Measurements from ENCODE around the gene TM9SF1. TPM values are rescaled to one million over a fixed set of nuclear protein-coding genes. Genes with fewer than 3 reads are reported as not detected.

TM9SF1 gene
- total and polyA plus RNA-seq, 2 of the 13 experiments (the other 11 are each of a cell fraction or from before 2014, with no cell fraction given) = 83.2 to 110 TPM

DNA sequence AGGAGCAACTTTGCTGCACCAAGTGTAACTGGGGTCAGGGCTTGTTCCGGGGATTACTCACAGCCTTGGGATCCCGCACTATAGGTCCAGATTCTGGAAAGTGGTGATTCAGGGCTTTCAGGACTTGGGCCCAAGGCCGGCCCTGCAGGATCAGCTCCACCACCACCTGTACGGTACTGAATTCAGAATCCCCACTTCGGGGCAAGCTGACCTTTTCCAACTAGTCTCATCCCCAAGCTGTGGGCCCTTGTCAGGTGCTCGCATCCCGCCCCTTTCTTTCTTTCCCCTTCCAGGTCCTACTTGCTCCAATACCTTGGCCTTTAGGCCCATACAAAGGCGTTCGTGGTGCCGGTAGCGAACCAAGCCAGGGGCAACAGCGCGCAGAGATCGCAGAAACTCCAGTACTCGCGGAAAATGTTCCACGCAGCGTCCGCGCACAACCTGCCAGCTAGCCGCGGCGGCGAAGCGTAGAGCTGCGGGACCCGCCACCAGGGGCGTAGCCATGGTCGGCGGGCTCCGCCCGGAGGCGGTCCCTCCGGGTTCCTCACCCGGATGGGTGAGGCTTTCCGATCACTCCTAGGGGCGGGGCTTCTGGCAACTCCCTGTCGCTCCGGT is 46.7 kb upstream of the TM9SF1 start (continued):
- TF ChIP-seq, protein P1, sequence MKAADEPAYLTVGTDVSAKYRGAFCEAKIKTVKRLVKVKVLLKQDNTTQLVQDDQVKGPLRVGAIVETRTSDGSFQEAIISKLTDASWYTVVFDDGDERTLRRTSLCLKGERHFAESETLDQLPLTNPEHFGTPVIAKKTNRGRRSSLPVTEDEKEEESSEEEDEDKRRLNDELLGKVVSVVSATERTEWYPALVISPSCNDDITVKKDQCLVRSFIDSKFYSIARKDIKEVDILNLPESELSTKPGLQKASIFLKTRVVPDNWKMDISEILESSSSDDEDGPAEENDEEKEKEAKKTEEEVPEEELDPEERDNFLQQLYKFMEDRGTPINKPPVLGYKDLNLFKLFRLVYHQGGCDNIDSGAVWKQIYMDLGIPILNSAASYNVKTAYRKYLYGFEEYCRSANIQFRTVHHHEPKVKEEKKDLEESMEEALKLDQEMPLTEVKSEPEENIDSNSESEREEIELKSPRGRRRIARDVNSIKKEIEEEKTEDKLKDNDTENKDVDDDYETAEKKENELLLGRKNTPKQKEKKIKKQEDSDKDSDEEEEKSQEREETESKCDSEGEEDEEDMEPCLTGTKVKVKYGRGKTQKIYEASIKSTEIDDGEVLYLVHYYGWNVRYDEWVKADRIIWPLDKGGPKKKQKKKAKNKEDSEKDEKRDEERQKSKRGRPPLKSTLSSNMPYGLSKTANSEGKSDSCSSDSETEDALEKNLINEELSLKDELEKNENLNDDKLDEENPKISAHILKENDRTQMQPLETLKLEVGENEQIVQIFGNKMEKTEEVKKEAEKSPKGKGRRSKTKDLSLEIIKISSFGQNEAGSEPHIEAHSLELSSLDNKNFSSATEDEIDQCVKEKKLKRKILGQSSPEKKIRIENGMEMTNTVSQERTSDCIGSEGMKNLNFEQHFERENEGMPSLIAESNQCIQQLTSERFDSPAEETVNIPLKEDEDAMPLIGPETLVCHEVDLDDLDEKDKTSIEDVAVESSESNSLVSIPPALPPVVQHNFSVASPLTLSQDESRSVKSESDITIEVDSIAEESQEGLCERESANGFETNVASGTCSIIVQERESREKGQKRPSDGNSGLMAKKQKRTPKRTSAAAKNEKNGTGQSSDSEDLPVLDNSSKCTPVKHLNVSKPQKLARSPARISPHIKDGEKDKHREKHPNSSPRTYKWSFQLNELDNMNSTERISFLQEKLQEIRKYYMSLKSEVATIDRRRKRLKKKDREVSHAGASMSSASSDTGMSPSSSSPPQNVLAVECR (CRISPR knock-in tag; IDR thresholded peaks at IDR 0.05; ENCODE audit: borderline replicate concordance) = no peak; the same call in 1 of the 2 replicates
- no peak; the same call in 1 of the 2 replicates for TF ChIP-seq ZNF20 (CRISPR knock-in tag; IDR thresholded peaks at IDR 0.05)
- no peak for TF ChIP-seq ZNF850 (CRISPR knock-in tag; conservative IDR thresholded peaks at IDR 0.05)
- TF ChIP-seq KLF13 (CRISPR knock-in tag; IDR thresholded peaks at IDR 0.05) = peak; percentile 80; the same call in 1 of the 2 replicates
- TF ChIP-seq IKZF1 (IDR thresholded peaks at IDR 0.05) = no peak
- TF ChIP-seq, protein P2, sequence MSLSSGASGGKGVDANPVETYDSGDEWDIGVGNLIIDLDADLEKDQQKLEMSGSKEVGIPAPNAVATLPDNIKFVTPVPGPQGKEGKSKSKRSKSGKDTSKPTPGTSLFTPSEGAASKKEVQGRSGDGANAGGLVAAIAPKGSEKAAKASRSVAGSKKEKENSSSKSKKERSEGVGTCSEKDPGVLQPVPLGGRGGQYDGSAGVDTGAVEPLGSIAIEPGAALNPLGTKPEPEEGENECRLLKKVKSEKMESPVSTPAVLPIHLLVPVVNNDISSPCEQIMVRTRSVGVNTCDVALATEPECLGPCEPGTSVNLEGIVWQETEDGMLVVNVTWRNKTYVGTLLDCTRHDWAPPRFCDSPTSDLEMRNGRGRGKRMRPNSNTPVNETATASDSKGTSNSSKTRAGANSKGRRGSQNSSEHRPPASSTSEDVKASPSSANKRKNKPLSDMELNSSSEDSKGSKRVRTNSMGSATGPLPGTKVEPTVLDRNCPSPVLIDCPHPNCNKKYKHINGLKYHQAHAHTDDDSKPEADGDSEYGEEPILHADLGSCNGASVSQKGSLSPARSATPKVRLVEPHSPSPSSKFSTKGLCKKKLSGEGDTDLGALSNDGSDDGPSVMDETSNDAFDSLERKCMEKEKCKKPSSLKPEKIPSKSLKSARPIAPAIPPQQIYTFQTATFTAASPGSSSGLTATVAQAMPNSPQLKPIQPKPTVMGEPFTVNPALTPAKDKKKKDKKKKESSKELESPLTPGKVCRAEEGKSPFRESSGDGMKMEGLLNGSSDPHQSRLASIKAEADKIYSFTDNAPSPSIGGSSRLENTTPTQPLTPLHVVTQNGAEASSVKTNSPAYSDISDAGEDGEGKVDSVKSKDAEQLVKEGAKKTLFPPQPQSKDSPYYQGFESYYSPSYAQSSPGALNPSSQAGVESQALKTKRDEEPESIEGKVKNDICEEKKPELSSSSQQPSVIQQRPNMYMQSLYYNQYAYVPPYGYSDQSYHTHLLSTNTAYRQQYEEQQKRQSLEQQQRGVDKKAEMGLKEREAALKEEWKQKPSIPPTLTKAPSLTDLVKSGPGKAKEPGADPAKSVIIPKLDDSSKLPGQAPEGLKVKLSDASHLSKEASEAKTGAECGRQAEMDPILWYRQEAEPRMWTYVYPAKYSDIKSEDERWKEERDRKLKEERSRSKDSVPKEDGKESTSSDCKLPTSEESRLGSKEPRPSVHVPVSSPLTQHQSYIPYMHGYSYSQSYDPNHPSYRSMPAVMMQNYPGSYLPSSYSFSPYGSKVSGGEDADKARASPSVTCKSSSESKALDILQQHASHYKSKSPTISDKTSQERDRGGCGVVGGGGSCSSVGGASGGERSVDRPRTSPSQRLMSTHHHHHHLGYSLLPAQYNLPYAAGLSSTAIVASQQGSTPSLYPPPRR (CRISPR knock-in tag; IDR thresholded peaks at IDR 0.05; ENCODE audit: borderline replicate concordance) = no peak
- TF ChIP-seq ZNF790 (CRISPR knock-in tag; IDR thresholded peaks at IDR 0.05; ENCODE audit: borderline replicate concordance) = no peak; the same call in 1 of the 2 replicates
- TF ChIP-seq, protein P3, sequence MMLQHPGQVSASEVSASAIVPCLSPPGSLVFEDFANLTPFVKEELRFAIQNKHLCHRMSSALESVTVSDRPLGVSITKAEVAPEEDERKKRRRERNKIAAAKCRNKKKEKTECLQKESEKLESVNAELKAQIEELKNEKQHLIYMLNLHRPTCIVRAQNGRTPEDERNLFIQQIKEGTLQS (CRISPR knock-in tag; IDR thresholded peaks at IDR 0.05) = peak; percentile 57; the same call in 1 of the 2 replicates
- no peak for TF ChIP-seq GABPB1 (CRISPR knock-in tag; IDR thresholded peaks at IDR 0.05)
- TF ChIP-seq MXD4 (CRISPR knock-in tag; IDR thresholded peaks at IDR 0.05) = no peak
- TF ChIP-seq, protein P4, sequence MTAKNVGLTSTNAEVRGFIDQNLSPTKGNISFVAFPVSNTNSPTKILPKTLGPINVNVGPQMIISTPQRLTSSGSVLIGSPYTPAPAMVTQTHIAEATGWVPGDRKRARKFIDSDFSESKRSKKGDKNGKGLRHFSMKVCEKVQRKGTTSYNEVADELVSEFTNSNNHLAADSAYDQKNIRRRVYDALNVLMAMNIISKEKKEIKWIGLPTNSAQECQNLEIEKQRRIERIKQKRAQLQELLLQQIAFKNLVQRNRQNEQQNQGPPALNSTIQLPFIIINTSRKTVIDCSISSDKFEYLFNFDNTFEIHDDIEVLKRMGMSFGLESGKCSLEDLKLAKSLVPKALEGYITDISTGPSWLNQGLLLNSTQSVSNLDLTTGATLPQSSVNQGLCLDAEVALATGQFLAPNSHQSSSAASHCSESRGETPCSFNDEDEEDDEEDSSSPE (CRISPR knock-in tag; IDR thresholded peaks at IDR 0.05) = no peak
- TF ChIP-seq SP140L (CRISPR knock-in tag; IDR thresholded peaks at IDR 0.05; ENCODE audit: borderline replicate concordance) = no peak
- TF ChIP-seq, protein P5, sequence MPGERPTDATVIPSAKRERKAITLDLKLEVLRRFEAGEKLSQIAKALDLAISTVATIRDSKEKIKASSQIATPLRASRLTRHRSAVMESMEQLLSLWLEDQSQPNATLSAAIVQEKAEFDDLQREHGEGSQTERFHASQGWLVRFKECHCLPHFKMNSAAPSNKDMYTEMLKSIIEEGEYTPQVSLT (CRISPR knock-in tag; IDR thresholded peaks at IDR 0.05; ENCODE audit: borderline replicate concordance, low read depth) = no peak
- TF ChIP-seq NFYC (CRISPR knock-in tag; IDR thresholded peaks at IDR 0.05) = no peak
- peak; percentile 62 for TF ChIP-seq RBM22 (optimal IDR thresholded peaks at IDR 0.05; ENCODE audit: low read length)
- no peak for TF ChIP-seq NFE2L2 (IDR thresholded peaks at IDR 0.05; ENCODE audit: low read length)
- no peak for TF ChIP-seq POLR2G (IDR thresholded peaks at IDR 0.05; ENCODE audit: low read depth, low read length)
- TF ChIP-seq, protein P6, sequence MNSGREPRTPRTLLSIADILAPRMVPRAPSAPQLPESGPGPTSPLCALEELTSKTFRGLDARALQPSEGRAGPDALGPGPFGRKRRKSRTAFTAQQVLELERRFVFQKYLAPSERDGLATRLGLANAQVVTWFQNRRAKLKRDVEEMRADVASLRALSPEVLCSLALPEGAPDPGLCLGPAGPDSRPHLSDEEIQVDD (CRISPR knock-in tag; IDR thresholded peaks at IDR 0.05; ENCODE audit: borderline replicate concordance) = no peak; the same call in 1 of the 2 replicates
